LNCaP clone FGC (cell line): ENCODE measurements around the gene GRIK3.

ENCODE experiments used
- DNase-seq: peaks from one replicate; pipeline ENCODE4 v3.0.0-alpha.2; 2011; ENCODE audit warnings: low read depth
- H3K4me3 ChIP-seq: 2 replicates; pipeline ENCODE4 v1.5.1; 2011; ENCODE audit warnings: mild to moderate bottlenecking, low read depth, low read length, control low read depth
- CTCF ChIP-seq: IDR thresholded peaks from 2 replicates; pipeline ENCODE4 v1.5.1; 2012; ENCODE audit warnings: mild to moderate bottlenecking; ENCODE audit not compliant: control insufficient read depth, insufficient read depth; ENCODE audit errors: extremely low read depth

The GRIK3 gene

GRCh38 chr1:36971852-36972618, 62.3 kb downstream of the GRIK3 start:
- no peak for TF ChIP-seq CTCF
- H3K4me3 ChIP-seq: no peak overlapping the region
- no peak for DNase-seq

GRCh38 chr1:36968730-36969129, 65.6 kb downstream of the GRIK3 start:
- no peak overlapping the region for H3K4me3 ChIP-seq
- TF ChIP-seq CTCF: no peak
- no peak for DNase-seq

DNA sequence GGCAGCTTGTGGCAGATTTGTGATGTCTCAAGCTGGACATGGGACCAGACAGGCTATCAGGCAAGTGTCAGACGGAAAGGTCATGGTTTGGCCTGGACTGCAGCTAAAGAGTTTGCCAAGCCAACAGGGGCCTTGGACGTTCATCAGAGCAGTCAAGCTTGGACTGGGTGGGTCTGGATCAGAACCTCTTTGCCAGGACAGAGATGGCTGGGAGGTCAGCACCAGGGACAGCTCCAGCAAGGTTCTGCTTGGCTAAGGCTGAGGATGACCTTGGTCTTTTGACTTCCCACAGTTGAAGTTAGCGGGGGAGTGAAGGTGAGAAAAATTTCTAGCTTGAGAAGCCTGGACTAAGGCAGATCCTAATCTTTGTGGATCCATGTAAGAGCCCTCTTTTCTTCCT, 68.1 kb downstream of the GRIK3 start:
- H3K4me3 ChIP-seq: no peak overlapping the region
- TF ChIP-seq CTCF: no peak
- no peak for DNase-seq

DNA sequence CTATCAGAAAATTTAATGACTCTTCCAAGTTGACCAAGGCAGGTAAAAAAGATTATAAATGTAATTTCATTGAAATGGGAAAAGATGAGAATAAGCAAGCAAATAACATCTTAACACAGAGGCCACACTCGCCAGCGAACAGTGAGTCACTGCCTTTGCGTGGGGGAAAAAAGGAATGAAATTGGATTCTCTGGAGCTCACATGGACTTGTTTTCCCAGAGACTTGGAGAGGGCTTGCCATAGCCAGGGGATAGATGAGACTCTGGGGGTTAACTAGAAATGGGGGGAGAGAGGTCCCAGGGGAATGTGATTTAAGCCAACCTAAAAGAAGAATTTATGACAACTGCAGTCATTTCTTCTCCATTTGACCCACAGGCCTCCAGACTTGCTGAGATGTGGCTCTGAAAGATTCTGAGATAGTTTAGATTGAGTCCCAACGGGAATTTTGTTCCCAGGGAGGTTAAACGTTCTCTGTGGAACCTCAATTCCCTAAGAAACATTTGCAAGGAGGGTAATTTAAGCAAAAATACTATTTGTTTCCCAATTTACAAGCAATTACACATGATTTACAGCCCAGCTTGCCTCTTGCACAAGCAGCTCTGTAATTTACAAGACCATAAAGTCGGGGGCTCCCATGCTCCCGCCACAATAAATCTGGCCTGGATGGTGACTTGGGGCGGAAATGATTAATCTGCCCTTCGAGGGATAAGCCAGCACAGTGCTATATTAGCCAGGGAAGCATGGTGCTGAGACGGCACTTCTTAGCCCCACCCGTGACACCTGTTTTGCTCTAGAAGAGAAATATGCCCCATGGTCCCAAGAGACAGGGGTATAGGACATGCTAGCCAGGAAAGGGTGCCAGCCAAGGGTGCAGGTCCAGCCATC, 68.8 kb downstream of the GRIK3 start:
- no peak for TF ChIP-seq CTCF
- no peak for DNase-seq
- H3K4me3 ChIP-seq: no peak overlapping the region

GRCh38 chr1:36964830-36965229, 69.5 kb downstream of the GRIK3 start:
- TF ChIP-seq CTCF: no peak
- no peak overlapping the region for H3K4me3 ChIP-seq
- no peak for DNase-seq

DNA sequence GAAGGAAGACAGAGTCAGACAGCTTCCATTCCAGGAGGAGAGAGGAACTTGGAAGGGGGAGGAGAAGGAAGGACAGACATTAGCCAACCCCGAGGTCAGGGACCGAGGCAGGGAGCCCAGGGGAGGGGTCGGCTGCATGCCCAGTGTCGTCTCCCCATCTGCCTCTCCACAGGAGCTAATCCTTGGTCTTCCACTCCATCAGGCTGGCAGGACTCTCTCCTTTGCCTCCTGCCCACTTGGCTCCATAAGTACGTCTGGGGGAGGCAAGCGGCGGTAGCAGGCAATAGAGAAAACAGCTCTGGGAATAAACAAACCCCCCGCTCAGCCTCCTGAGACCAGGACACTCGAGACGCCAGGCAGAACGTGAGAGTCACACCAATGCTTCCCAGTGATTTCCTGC, 71.3 kb downstream of the GRIK3 start:
- DNase-seq: no peak
- no peak overlapping the region for H3K4me3 ChIP-seq
- TF ChIP-seq CTCF: no peak
